NCI-H1694 treated with DMSO at 0.1 percent for 48 hours (cell line): ENCODE measurements around the gene PGAP3.
"Not testable (repeated sequence)": the region's sequence is repeated elsewhere in the genome, so short reads cannot be mapped to it uniquely, and the experiment has no call there.

Experiments
- DNase-seq: peaks from one replicate; lab custom pipeline; 2025; lab: John Stamatoyannopoulos, UW

The PGAP3 gene, protein sequence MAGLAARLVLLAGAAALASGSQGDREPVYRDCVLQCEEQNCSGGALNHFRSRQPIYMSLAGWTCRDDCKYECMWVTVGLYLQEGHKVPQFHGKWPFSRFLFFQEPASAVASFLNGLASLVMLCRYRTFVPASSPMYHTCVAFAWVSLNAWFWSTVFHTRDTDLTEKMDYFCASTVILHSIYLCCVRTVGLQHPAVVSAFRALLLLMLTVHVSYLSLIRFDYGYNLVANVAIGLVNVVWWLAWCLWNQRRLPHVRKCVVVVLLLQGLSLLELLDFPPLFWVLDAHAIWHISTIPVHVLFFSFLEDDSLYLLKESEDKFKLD

GRCh38 chr17:39687546-39688474, at the start of gene PGAP3:
Gene PGAP3 (minus strand): TSS chr17:39688057. CDS start chr17:39688014, 43 bp downstream.
- DNase-seq: peak; percentile 97

DNA sequence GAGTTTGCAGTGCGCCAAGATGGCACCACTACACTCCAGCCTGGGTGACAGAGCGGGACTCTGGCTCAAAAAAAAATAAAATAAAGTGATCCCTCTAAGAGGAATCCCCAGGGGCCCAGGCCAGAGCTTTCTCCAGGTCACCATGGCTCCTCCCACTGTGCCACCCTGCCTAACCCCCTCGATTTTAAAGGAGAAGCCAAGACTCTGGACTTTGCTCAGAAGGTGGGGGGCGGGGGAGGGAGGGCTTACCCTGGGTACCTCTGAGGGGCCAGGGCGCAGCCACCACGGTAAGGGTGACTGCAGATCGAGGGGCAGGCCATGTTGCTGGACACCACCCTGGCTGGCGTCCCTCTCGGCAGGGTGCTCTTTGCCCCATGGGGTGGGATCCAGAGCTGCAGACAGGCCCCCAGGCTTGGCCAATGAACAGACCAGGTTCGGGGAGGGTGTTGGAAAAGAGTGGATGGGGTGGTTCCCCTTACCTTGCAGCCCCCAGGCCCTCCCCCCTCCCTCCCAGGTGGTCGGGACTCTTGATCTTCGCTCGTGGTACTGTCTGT, 49.4 kb upstream of the PGAP3 start:
- no peak for DNase-seq

DNA sequence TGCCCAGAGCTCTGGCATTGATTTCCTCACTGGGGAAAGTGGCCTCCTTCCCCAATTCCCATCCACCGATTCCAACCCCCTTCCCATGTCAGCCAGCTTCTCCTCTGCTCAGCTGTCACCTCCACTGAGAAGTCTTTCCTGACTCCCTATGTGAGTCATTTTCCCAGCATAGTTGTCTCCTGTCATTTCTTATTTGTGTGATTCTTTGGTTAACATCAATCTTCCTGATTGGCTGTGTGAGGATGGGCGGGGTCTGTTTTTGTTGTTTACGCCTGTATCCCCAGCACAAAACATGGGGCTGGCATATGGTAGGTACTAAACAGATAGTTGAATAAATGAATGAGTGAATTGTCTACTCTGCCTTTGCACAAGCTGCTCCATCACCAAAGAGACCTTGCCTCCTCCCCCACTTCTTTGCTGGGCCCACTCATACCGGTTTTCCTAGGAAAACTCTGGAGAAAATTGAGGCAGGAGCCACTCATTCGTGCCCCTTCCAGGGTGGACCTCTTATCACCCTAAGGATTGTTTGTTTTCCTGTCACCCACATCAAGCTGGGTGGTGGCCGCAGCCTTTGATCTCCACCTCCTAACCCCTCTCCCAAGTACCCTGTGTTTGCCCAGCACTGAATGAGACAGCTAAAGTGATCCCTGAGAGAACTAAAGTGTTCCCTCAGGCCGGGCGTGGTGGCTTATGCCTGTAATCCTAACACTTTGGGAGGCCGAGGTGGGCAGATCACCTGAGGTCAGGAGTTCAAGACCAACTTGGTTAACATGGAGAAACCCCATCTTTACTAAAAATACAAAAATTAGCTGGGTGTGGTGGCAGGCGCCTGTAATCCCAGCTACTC, 48.7 kb upstream of the PGAP3 start:
- DNase-seq: no peak

DNA sequence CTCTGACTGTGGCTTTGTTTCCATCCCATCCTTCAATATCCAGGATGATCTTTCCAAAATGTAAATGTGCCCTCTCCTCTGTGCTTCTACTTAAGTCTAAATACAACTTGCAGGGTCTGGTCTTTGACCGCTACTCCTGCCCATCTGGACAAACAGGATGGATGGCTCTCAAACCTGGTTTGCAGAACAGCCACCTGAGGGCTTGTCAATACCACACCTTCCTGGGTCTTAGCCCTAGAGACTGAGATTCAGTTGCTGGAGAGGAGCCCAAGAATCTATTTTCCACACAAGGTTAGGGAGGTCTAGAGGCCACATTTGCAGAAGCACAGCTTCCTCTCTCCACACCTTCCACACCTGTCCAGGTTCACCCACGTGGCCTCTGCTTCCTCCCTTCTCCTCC, 48.0 kb upstream of the PGAP3 start:
- DNase-seq: no peak

DNA sequence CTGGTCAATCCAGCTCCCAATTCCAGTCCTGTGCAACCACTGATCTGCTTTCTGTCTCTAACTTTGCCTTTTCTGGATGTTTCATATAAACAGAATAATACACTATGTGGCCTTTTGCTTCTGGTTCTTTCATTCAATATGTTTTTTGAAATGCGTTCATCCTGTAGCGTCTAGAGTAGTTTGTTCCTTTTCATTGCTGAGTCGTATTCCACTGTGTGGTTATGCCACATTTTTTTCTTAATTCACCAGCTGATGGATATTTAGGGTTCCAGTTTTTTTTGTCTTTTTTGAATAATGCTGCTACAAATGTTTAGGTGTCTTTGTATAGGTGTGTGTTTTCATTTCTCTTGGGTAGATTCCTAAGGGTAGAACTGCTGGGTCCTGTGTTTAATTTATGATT, 44.7 kb upstream of the PGAP3 start:
- DNase-seq: no peak

GRCh38 chr17:39730095-39730921, 42.5 kb upstream of the PGAP3 start, which contains the start of gene MIEN1:
Gene MIEN1 (minus strand): TSS chr17:39730532. CDS start chr17:39730495, 37 bp downstream.
- DNase-seq: peak; percentile 70

DNA sequence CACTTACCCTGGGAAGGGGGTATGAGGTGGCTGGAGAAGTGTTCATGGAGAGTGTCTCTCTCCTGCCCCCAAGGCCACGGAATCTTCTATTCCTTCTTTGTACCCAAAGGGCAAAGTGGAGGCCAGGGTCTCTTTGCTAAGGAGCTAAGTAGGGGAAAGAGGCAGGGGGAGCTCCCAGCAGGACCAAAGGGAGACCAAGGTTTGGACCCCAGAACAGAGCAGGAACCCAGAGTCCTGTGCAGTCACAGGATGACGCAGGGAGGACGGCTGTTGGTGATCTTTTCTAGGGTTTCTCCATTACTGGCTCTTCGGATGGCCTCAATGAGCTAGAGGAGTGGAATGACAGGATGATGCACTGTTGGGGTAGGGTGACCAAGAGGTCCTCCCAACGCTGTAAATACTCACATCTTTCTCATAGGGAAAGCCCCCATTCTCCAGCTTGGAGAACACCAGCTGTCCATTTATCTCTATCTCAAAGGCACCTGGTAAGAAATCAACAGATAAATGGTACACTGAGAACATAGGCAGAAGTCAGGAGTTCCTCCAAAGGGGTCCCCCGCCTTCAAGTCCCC, 41.5 kb upstream of the PGAP3 start:
- no peak for DNase-seq

DNA sequence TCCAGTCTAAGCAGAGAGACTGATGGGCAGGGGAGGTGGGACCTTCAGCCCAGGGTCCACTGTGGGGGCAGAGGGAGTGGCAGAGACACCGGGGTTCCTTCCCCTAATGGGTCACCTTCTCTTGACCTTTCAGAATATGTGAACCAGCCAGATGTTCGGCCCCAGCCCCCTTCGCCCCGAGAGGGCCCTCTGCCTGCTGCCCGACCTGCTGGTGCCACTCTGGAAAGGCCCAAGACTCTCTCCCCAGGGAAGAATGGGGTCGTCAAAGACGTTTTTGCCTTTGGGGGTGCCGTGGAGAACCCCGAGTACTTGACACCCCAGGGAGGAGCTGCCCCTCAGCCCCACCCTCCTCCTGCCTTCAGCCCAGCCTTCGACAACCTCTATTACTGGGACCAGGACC, 39.7 kb upstream of the PGAP3 start:
- no peak for DNase-seq

GRCh38 chr17:39726617-39727016, 38.8 kb upstream of the PGAP3 start:
- no peak for DNase-seq

GRCh38 chr17:39725923-39726322, 38.1 kb upstream of the PGAP3 start:
- DNase-seq: not testable (repeated sequence)

GRCh38 chr17:39724731-39725130, 36.9 kb upstream of the PGAP3 start:
- DNase-seq: no peak

DNA sequence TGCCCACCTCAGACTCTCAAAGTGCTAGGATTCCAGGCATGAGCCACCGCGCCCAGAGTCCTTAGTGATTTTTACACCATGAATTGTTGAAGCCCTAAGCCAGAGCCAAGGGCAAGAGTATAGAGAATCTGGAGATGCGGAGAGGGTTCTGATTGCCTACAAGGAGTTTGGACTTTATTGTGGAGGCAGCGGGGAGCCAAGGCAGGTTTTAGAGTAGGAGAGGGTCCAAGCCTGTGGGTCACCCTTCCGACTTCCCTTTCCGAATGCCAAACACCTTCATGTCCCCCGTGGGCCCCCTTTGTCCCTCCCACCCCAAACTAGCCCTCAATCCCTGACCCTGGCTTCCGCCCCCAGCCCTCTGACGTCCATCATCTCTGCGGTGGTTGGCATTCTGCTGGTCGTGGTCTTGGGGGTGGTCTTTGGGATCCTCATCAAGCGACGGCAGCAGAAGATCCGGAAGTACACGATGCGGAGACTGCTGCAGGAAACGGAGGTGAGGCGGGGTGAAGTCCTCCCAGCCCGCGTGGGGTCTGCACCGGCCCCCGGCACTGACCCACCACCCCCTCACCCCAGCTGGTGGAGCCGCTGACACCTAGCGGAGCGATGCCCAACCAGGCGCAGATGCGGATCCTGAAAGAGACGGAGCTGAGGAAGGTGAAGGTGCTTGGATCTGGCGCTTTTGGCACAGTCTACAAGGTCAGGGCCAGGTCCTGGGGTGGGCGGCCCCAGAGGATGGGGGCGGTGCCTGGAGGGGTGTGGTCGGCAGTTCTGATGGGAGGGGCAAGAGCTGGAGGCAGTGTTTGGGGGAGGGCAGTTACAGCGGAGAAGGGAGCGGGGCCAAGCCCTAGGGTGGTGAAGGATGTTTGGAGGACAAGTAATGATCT, 35.4 kb upstream of the PGAP3 start:
- DNase-seq: no peak

DNA sequence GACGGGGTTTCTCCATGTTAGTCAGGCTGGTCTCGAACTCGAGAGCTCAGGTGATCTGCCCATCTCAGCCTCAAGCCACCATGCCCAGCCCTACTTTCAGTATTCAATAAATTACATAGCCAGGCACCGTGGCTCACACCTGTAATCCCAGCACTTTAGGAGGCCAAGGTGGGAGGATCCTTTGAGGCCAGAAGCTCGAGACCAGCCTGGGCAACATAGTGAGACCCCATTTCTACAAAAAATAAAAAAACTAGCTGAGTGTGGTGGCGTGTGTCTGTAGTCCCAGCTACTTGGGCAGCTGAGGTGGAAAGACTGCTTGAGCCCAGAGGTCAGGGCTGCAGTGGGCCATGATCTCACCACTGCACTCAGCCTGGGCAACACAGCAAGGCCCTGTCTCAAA, 34.2 kb upstream of the PGAP3 start:
- no peak for DNase-seq

- DNase-seq: no peak
Measured at GRCh38 chr17:39719563-39720355, 31.9 kb upstream of the PGAP3 start.

DNA sequence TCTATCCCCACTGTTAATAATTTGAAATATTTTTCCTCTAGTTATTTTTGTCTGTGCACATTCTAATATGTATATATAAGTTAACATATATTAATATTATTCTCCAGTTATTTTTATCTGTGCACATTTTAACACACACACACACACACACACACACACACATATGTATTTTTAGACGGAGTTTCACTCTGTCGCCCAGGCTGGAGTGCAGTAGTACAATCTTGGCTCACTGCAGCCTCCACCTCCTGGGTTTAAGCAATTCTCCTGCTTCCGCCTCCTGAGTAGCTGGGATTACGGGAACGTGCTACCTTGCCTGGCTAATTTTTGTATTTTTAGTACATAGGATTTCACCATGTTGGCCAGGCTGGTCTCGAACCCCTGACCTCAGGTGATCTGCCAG, 29.8 kb upstream of the PGAP3 start:
- no peak for DNase-seq

- DNase-seq: no peak
Measured at GRCh38 chr17:39716879-39717536, 29.2 kb upstream of the PGAP3 start.

- no peak for DNase-seq
Measured at GRCh38 chr17:39716073-39716818, 28.4 kb upstream of the PGAP3 start.
